Measurements from ENCODE around the gene NDNF. TPM values are rescaled to one million over a fixed set of nuclear protein-coding genes. Genes with fewer than 3 reads are reported as not detected.

The NDNF gene
- total and polyA plus RNA-seq, 4 donors: 0.08 to 3.7 (median 3.5) TPM; not detected in 1

GRCh38 chr4:121062521-121062920 lies 9.8 kb downstream of the NDNF start:
- intact Hi-C loops (cut with DNase I): no loop called here
- DNase-seq: no peak
- ATAC-seq (ENCODE audit: low FRiP score): no peak
- no peaks in the 10 kb centered on the region for H3K9me3 ChIP-seq (ENCODE audit: control insufficient read depth, low read length)
- no peak overlapping the region for H3K27ac ChIP-seq (ENCODE audit: low read depth in 1 of 2, low read length in 2 of 2)
- WGBS, 2 donors: 60 to 62% methylated on average over 5 of the region's 5 CpGs
- H3K4me3 ChIP-seq (ENCODE audit: low read length in 2 of 2): no peak overlapping the region
- H3K36me3 ChIP-seq (ENCODE audit: control insufficient read depth in 1 of 2, insufficient read depth in 2 of 2, low read length in 1 of 2): no peaks in the 10 kb centered on the region
- no peaks in the 10 kb centered on the region for H3K4me1 ChIP-seq (ENCODE audit: control insufficient read depth in 1 of 2, insufficient read depth in 2 of 2, low read length in 2 of 2)
- no peaks in the 10 kb centered on the region for H3K27me3 ChIP-seq (ENCODE audit: control insufficient read depth in 1 of 2, insufficient read depth in 2 of 2, low read length in 1 of 2)

- DNase-seq: no peak
- intact Hi-C loops (cut with DNase I): no loop called here
- H3K4me1 ChIP-seq (ENCODE audit: control insufficient read depth in 1 of 2, insufficient read depth in 2 of 2, low read length in 2 of 2): no peaks in the 10 kb centered on the region
- no peaks in the 10 kb centered on the region for H3K9me3 ChIP-seq (ENCODE audit: control insufficient read depth, low read length)
- H3K4me3 ChIP-seq (ENCODE audit: low read length in 2 of 2): no peak overlapping the region
- H3K27ac ChIP-seq (ENCODE audit: low read depth in 1 of 2, low read length in 2 of 2): no peak overlapping the region
- no peaks in the 10 kb centered on the region for H3K27me3 ChIP-seq (ENCODE audit: control insufficient read depth in 1 of 2, insufficient read depth in 2 of 2, low read length in 1 of 2)
- no peaks in the 10 kb centered on the region for H3K36me3 ChIP-seq (ENCODE audit: control insufficient read depth in 1 of 2, insufficient read depth in 2 of 2, low read length in 1 of 2)
- no peak for ATAC-seq (ENCODE audit: low FRiP score)
- WGBS, 2 donors: 86 to 89% methylated on average over 3 of the region's 3 CpGs
Measured at GRCh38 chr4:121061861-121062260, 10.5 kb downstream of the NDNF start.

- Histone ChIP-seq H3K4me3 (ENCODE audit: low read length in 2 of 2) (no peak overlapping the region), H3K4me1 (ENCODE audit: control insufficient read depth in 1 of 2, insufficient read depth in 2 of 2, low read length in 2 of 2) (no peaks in the 10 kb centered on the region), H3K27ac (ENCODE audit: low read depth in 1 of 2, low read length in 2 of 2) (no peak overlapping the region), H3K27me3 (ENCODE audit: control insufficient read depth in 1 of 2, insufficient read depth in 2 of 2, low read length in 1 of 2) (no peaks in the 10 kb centered on the region), H3K36me3 (ENCODE audit: control insufficient read depth in 1 of 2, insufficient read depth in 2 of 2, low read length in 1 of 2) (no peaks in the 10 kb centered on the region), H3K9me3 (ENCODE audit: control insufficient read depth, low read length) (no peaks in the 10 kb centered on the region)
- WGBS, 2 donors: 84% methylated on average over 12 of the region's 12 CpGs
- ATAC-seq (ENCODE audit: low FRiP score) (no peak), DNase-seq (no peak)
- intact Hi-C loops (cut with DNase I): no loop called here
Measured at GRCh38 chr4:121061215-121061614, 11.1 kb downstream of the NDNF start.

- H3K27ac ChIP-seq (ENCODE audit: low read depth in 1 of 2, low read length in 2 of 2): no peak overlapping the region
- no peaks in the 10 kb centered on the region for H3K4me1 ChIP-seq (ENCODE audit: control insufficient read depth in 1 of 2, insufficient read depth in 2 of 2, low read length in 2 of 2)
- H3K4me3 ChIP-seq (ENCODE audit: low read length in 2 of 2): no peak overlapping the region
- H3K27me3 ChIP-seq (ENCODE audit: control insufficient read depth in 1 of 2, insufficient read depth in 2 of 2, low read length in 1 of 2): no peaks in the 10 kb centered on the region
- no peaks in the 10 kb centered on the region for H3K9me3 ChIP-seq (ENCODE audit: control insufficient read depth, low read length)
- no peak for ATAC-seq (ENCODE audit: low FRiP score)
- intact Hi-C loops (cut with DNase I): no loop called here
- no peaks in the 10 kb centered on the region for H3K36me3 ChIP-seq (ENCODE audit: control insufficient read depth in 1 of 2, insufficient read depth in 2 of 2, low read length in 1 of 2)
- no peak for DNase-seq
- WGBS, 2 donors: 43 to 47% methylated on average over 9 of the region's 9 CpGs
Measured at GRCh38 chr4:121057466-121057922, 14.8 kb downstream of the NDNF start.

- H3K36me3 ChIP-seq (ENCODE audit: control insufficient read depth in 1 of 2, insufficient read depth in 2 of 2, low read length in 1 of 2): no peaks in the 10 kb centered on the region
- H3K27me3 ChIP-seq (ENCODE audit: control insufficient read depth in 1 of 2, insufficient read depth in 2 of 2, low read length in 1 of 2): no peaks in the 10 kb centered on the region
- no peak for DNase-seq
- ATAC-seq (ENCODE audit: low FRiP score): no peak
- no peak overlapping the region for H3K4me3 ChIP-seq (ENCODE audit: low read length in 2 of 2)
- intact Hi-C loops (cut with DNase I): no loop called here
- H3K9me3 ChIP-seq (ENCODE audit: control insufficient read depth, low read length): no peaks in the 10 kb centered on the region
- no peaks in the 10 kb centered on the region for H3K4me1 ChIP-seq (ENCODE audit: control insufficient read depth in 1 of 2, insufficient read depth in 2 of 2, low read length in 2 of 2)
- 87 to 88% methylated on average over 3 of the region's 3 CpGs for WGBS, 2 donors
- H3K27ac ChIP-seq (ENCODE audit: low read depth in 1 of 2, low read length in 2 of 2): no peak overlapping the region
Measured at GRCh38 chr4:121056066-121056465, 16.3 kb downstream of the NDNF start.

GRCh38 chr4:121054373-121054772 lies 18.0 kb downstream of the NDNF start:
- no peaks in the 10 kb centered on the region for H3K4me1 ChIP-seq (ENCODE audit: control insufficient read depth in 1 of 2, insufficient read depth in 2 of 2, low read length in 2 of 2)
- intact Hi-C loops (cut with DNase I): no loop called here
- ATAC-seq (ENCODE audit: low FRiP score): no peak
- H3K36me3 ChIP-seq (ENCODE audit: control insufficient read depth in 1 of 2, insufficient read depth in 2 of 2, low read length in 1 of 2): no peaks in the 10 kb centered on the region
- H3K4me3 ChIP-seq (ENCODE audit: low read length in 2 of 2): no peak overlapping the region
- no peaks in the 10 kb centered on the region for H3K27me3 ChIP-seq (ENCODE audit: control insufficient read depth in 1 of 2, insufficient read depth in 2 of 2, low read length in 1 of 2)
- no peak for DNase-seq
- H3K9me3 ChIP-seq (ENCODE audit: control insufficient read depth, low read length): no peaks in the 10 kb centered on the region
- no peak overlapping the region for H3K27ac ChIP-seq (ENCODE audit: low read depth in 1 of 2, low read length in 2 of 2)

- no peaks in the 10 kb centered on the region for H3K27me3 ChIP-seq (ENCODE audit: control insufficient read depth in 1 of 2, insufficient read depth in 2 of 2, low read length in 1 of 2)
- H3K9me3 ChIP-seq (ENCODE audit: control insufficient read depth, low read length): no peaks in the 10 kb centered on the region
- no peaks in the 10 kb centered on the region for H3K36me3 ChIP-seq (ENCODE audit: control insufficient read depth in 1 of 2, insufficient read depth in 2 of 2, low read length in 1 of 2)
- no peak for ATAC-seq (ENCODE audit: low FRiP score)
- H3K4me3 ChIP-seq (ENCODE audit: low read length in 2 of 2): no peak overlapping the region
- H3K4me1 ChIP-seq (ENCODE audit: control insufficient read depth in 1 of 2, insufficient read depth in 2 of 2, low read length in 2 of 2): no peaks in the 10 kb centered on the region
- no peak for DNase-seq
- intact Hi-C loops (cut with DNase I): no loop called here
- WGBS, 2 donors: 77 to 84% methylated on average over 3 of the region's 3 CpGs
- H3K27ac ChIP-seq (ENCODE audit: low read depth in 1 of 2, low read length in 2 of 2): no peak overlapping the region
Measured at GRCh38 chr4:121053601-121054143, 18.7 kb downstream of the NDNF start.

GRCh38 chr4:121050300-121050699 lies 22.0 kb downstream of the NDNF start:
- H3K27ac ChIP-seq (ENCODE audit: low read depth in 1 of 2, low read length in 2 of 2): no peak overlapping the region
- no peak for ATAC-seq (ENCODE audit: low FRiP score)
- no peak overlapping the region for H3K4me3 ChIP-seq (ENCODE audit: low read length in 2 of 2)
- intact Hi-C loops (cut with DNase I): no loop called here
- no peak for DNase-seq
- H3K4me1 ChIP-seq (ENCODE audit: control insufficient read depth in 1 of 2, insufficient read depth in 2 of 2, low read length in 2 of 2): no peaks in the 10 kb centered on the region
- H3K9me3 ChIP-seq (ENCODE audit: control insufficient read depth, low read length): no peaks in the 10 kb centered on the region
- H3K36me3 ChIP-seq (ENCODE audit: control insufficient read depth in 1 of 2, insufficient read depth in 2 of 2, low read length in 1 of 2): no peaks in the 10 kb centered on the region
- H3K27me3 ChIP-seq (ENCODE audit: control insufficient read depth in 1 of 2, insufficient read depth in 2 of 2, low read length in 1 of 2): no peaks in the 10 kb centered on the region

- Histone ChIP-seq H3K9me3 (ENCODE audit: control insufficient read depth, low read length) (no peaks in the 10 kb centered on the region), H3K27ac (ENCODE audit: low read depth in 1 of 2, low read length in 2 of 2) (no peak overlapping the region), H3K4me1 (ENCODE audit: control insufficient read depth in 1 of 2, insufficient read depth in 2 of 2, low read length in 2 of 2) (no peaks in the 10 kb centered on the region), H3K27me3 (ENCODE audit: control insufficient read depth in 1 of 2, insufficient read depth in 2 of 2, low read length in 1 of 2) (no peaks in the 10 kb centered on the region), H3K4me3 (ENCODE audit: low read length in 2 of 2) (no peak overlapping the region), H3K36me3 (ENCODE audit: control insufficient read depth in 1 of 2, insufficient read depth in 2 of 2, low read length in 1 of 2) (no peaks in the 10 kb centered on the region)
- no peak for DNase-seq
- WGBS, 2 donors: 61 to 62% methylated on average over 3 of the region's 3 CpGs
- intact Hi-C loops (cut with DNase I): no loop called here
- ATAC-seq (ENCODE audit: low FRiP score): no peak
Measured at GRCh38 chr4:121049072-121049599, 23.2 kb downstream of the NDNF start.

Data from aorta (tissue), 5 donors.